ENCODE results near the gene SVOPL. TPM values are rescaled to one million over a fixed set of nuclear protein-coding genes. Genes with fewer than 3 reads are reported as not detected.

SVOPL gene
- total RNA-seq, 1 experiment from 2014 or later, result not detected

- no peaks in the 10 kb centered on the region for H3K9me2 ChIP-seq (ENCODE audit: insufficient read depth)
- POLR2A ChIA-PET, result no interaction called here
- CTCF ChIA-PET, result no interaction called here
- H3K27me3 ChIP-seq (ENCODE audit: insufficient read depth, low read length), result no peaks in the 10 kb centered on the region
- intact Hi-C loops (cut with micrococcal nuclease), result no loop called here
- no peaks in the 10 kb centered on the region for H4K20me1 ChIP-seq (ENCODE audit: insufficient read depth)
- H3K4me3 ChIP-seq (replicated peaks in 1 of 2; ENCODE audit: low read depth in 1 of 2, low read length in 2 of 2), result no peak overlapping the region
- DNase-seq (ENCODE audit: low read depth, low spot score) (no peak), ATAC-seq (no peak)
- no peak overlapping the region for H3K4me2 ChIP-seq (ENCODE audit: low read length)
- no TSS peak for BruUV-seq (replicated peaks)
- peaks cover 0 to 3% of the 10 kb centered on the region in 2 experiments; a peak in 1 of 4 replicates for H3K9me3 ChIP-seq (ENCODE audit: control insufficient read depth in 1 of 2, insufficient read depth in 1 of 2, low read depth in 1 of 2, low read length in 2 of 2)
- H3K36me3 ChIP-seq (ENCODE audit: control insufficient read depth in 1 of 2, insufficient read depth in 2 of 2, low read length in 2 of 2), result peaks cover 0 to 12% of the 10 kb centered on the region in 2 experiments; a peak in 1 of 4 replicates
- H3K79me2 ChIP-seq (ENCODE audit: insufficient read depth, low read length), result no peaks in the 10 kb centered on the region
- no peak overlapping the region for H3K27ac ChIP-seq (ENCODE audit: low read depth, low read length)
- TF ChIP-seq POLR2A (IDR thresholded peaks at IDR 0.05; ENCODE audit: borderline replicate concordance, extremely low read depth, insufficient read depth, insufficient read length) (no peak), EGR1 (IDR thresholded peaks at IDR 0.05; ENCODE audit: low read depth) (no peak), ZFX (IDR thresholded peaks at IDR 0.05) (no peak), ZNF274 (IDR thresholded peaks at IDR 0.05; ENCODE audit: low read depth, low read length) (no peak), REST (IDR thresholded peaks at IDR 0.05; ENCODE audit: low read depth) (no peak), POLR2AphosphoS5 (IDR thresholded peaks at IDR 0.05; ENCODE audit: low read depth, low read length) (no peak), JUND (IDR thresholded peaks at IDR 0.05) (no peak), FOSL1 (IDR thresholded peaks at IDR 0.05; ENCODE audit: low read depth) (no peak), RAD21 (IDR thresholded peaks at IDR 0.05; ENCODE audit: low read depth) (no peak), ZBTB33 (IDR thresholded peaks at IDR 0.05; ENCODE audit: extremely low read depth, insufficient replicate concordance, low read length) (no peak), ELF1 (IDR thresholded peaks at IDR 0.05; ENCODE audit: borderline replicate concordance, low read depth) (no peak), TCF7L2 (IDR thresholded peaks at IDR 0.05; ENCODE audit: borderline replicate concordance, extremely low read depth, insufficient read depth, insufficient read length) (no peak), SRF (IDR thresholded peaks at IDR 0.05; ENCODE audit: low read depth) (no peak), YY1 (IDR thresholded peaks at IDR 0.05; ENCODE audit: extremely low read depth, insufficient replicate concordance, low read depth, low read length) (no peak), CEBPB (IDR thresholded peaks at IDR 0.05; ENCODE audit: low read depth) (no peak), SP1 (IDR thresholded peaks at IDR 0.05; ENCODE audit: low read depth) (no peak), EZH2 (IDR thresholded peaks at IDR 0.05) (no peak), CBX3 (IDR thresholded peaks at IDR 0.05; ENCODE audit: low read depth) (no peak), ATF3 (IDR thresholded peaks at IDR 0.05) (no peak), MAX (IDR thresholded peaks at IDR 0.05) (no peak)
- H3K9ac ChIP-seq (ENCODE audit: low read length), result no peak overlapping the region
- no peaks in the 10 kb centered on the region for H3K4me1 ChIP-seq (ENCODE audit: control insufficient read depth in 1 of 2, insufficient read depth in 2 of 2, low read length in 2 of 2)
- H2AFZ ChIP-seq (ENCODE audit: low read depth, low read length, poor library complexity, severe bottlenecking), result no peak overlapping the region
- RAD21 ChIA-PET (ENCODE audit: low non-redundant PET in 1 of 2, low total read pairs in 2 of 2, uncharacterized antibody in 2 of 2, unreplicated experiment in 2 of 2), result no interaction called here
These were observed 150.1 kb downstream of the SVOPL start for GRCh38 chr7:138551102-138551501.

All from HCT116 (cell line).